Omental fat pad (tissue), 4 donors: ENCODE measurements around the gene RREB1. TPM values are rescaled to one million over a fixed set of nuclear protein-coding genes. Genes with fewer than 3 reads are reported as not detected.

Experiments used
- ATAC-seq: fragments of 150-250 bp; one replicate; pipeline ENCODE4 v1.9.1; 2016; ENCODE audit warnings: mild to moderate bottlenecking, moderate library complexity; ENCODE audit not compliant: low FRiP score
- DNase-seq: peaks from one replicate; pipeline ENCODE4 v3.0.0-alpha.2; 2019; ENCODE audit warnings: low spot score
- total RNA-seq, 4 donors: library from RNA; depleted of rRNA; stranded (reverse); fragments of >200 nt; gene quantifications; one replicate each; pipeline ENCODE4 v1.1.0, GENCODE V29; 2016
- TF ChIP-seq, protein P1 (sequence below), 3 donors: fragments of 450-650 bp; IDR thresholded peaks; one replicate each; pipeline ENCODE4 v1.5.1; 2016 to 2017; ENCODE audit warnings: antibody characterized with exemption in 3 of 3, mild to moderate bottlenecking in 3 of 3, moderate library complexity in 2 of 3

Gene RREB1
- total RNA-seq, 4 donors from 2014 or later, result 24.9 to 48.1 (median 40.6) TPM

DNA sequence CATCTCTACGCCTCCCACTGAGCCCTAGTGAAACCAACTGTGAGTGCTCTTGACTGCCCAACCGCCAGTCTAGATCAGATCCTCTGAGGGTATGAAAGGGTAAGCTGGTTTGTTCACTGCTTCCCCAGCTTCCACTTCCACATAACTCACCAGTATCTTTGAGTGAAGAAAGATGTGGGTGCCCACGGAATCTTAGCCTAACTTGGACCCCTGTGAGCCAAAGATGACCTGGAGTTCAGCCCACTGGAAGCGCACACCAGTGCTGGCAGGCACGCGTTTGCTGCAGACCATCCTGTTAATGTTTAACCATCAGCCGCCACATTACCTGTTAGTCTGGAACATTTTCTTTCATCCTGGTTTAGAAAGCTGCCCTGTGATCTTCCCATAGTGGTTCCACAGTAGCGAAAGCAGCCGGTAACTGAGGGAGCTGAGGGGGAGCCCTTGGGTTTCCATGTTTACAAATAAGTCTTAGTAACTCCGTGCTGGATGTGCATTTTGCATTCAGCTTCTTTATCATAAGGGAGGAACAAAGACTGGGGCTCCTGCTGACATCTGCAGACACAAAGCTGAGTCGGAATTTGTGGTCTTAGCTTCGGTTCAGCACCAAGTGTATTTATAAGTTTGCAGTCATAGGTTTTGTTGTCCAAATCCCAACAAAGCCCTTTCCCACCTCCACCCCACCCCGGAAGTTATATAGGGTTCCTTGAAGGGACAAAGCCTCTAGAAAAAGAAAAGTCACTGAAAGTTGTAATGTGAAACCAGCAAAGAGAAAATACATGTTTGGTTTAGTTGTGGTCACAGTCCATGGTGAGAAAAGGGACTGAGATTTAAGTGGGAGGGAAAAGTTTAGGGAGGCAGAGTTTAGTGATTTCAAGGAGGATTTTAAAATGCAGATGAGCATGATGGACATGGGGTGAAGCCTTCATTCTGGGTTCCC, 134.2 kb downstream of the RREB1 start:
- TF ChIP-seq, protein P1, sequence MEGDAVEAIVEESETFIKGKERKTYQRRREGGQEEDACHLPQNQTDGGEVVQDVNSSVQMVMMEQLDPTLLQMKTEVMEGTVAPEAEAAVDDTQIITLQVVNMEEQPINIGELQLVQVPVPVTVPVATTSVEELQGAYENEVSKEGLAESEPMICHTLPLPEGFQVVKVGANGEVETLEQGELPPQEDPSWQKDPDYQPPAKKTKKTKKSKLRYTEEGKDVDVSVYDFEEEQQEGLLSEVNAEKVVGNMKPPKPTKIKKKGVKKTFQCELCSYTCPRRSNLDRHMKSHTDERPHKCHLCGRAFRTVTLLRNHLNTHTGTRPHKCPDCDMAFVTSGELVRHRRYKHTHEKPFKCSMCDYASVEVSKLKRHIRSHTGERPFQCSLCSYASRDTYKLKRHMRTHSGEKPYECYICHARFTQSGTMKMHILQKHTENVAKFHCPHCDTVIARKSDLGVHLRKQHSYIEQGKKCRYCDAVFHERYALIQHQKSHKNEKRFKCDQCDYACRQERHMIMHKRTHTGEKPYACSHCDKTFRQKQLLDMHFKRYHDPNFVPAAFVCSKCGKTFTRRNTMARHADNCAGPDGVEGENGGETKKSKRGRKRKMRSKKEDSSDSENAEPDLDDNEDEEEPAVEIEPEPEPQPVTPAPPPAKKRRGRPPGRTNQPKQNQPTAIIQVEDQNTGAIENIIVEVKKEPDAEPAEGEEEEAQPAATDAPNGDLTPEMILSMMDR (IDR thresholded peaks at IDR 0.05), result no peak
- DNase-seq, result no peak

DNA sequence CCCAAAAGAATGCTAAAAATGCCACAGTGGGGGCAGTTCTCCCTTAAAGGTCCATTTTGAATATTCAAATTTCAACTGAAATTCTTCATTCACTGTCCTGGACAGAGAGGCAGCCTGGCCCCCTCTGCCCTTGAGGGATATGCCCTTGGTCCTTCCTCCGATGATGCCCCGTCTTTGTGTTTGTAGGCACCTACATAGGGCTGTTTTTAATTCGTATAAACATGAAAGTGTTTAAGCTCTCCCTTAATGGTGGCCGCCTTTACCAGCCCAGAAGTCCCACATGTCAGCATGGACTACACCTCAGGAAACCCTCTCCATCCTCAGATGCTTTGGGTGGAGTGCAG, 135.0 kb downstream of the RREB1 start:
- no peak for DNase-seq
- TF ChIP-seq, protein P1 (IDR thresholded peaks at IDR 0.05), result no peak
- no peak for ATAC-seq

More for the DNA sequence above, 134.2 kb downstream of the RREB1 start:
- no peak for ATAC-seq

DNA sequence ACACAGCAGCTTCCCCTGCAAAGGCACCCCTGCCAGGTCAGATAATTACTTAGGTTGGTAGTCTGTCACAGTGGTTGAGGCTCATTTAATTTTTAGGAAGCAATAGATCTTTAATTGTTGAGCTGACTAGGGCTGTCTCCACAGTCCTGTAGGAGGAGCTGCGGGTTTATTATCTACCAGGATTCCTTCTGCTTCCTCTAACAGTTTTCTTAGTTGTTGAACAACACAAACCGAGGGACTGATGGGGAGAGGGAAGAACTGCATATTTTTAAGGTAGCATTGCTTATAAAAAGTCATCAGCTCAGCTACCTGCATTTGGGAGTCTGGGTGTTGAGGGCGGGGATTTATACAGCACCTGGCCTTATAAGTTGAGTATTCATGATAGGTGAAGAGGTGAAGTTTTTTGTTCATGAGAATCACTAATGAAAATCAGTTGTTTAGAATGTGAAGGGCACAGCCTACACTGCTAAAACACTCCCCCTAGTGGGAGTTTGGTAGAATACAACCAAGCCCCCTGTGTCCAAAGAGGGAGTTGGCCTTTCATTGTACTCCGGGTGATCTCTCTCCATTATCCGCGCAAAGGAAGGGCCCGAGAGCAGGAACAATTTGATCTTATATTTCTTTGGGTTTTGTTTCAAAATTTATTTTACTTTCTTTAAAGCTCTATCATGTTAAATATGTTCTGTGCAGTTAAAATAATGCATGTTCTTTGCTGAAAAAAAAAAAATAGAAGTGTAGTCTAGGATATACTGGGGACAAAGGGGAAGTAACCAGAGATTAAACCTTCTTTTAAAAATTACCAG, 135.6 kb downstream of the RREB1 start:
- DNase-seq, result no peak
- TF ChIP-seq, protein P1 (IDR thresholded peaks at IDR 0.05), result peak in 1 of 3 donors; percentile 50
- ATAC-seq, result peak; percentile 60

DNA sequence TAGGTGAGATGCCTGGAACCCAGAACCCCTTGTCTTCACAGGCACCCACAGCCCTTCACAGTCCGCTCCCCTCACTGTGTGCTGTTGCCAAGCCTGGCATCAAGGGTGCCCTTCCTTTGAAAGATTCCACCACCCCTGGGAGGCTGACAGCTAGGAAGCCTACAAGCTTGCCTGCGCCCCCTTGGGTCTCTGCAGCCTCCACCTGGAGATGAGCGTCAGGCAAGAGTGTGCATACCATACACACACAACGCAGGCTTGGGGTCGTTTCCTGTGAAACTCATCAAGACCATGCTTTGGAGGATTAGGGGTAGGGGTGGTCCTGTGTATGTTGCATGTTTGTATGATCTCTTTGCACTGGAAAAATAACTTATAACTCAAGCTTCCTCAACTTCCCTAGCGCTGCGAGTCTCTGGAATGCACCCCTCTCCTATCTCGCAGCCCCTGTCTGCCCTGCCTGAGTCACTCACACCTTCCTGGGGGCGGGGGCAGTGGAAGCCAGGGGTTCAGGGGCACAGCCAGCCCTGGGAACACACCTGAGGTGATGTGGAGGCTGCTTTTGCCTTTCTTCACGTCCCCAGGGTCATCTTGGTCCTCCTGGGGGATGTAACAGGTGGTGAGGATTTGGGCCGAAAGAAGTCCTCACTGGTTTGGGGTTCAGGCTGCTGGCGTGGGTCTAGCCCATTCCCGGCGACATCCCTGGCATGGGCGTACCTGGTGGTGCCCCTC, 138.1 kb downstream of the RREB1 start:
- DNase-seq, result no peak
- TF ChIP-seq, protein P1 (IDR thresholded peaks at IDR 0.05), result no peak
- ATAC-seq, result no peak

DNA sequence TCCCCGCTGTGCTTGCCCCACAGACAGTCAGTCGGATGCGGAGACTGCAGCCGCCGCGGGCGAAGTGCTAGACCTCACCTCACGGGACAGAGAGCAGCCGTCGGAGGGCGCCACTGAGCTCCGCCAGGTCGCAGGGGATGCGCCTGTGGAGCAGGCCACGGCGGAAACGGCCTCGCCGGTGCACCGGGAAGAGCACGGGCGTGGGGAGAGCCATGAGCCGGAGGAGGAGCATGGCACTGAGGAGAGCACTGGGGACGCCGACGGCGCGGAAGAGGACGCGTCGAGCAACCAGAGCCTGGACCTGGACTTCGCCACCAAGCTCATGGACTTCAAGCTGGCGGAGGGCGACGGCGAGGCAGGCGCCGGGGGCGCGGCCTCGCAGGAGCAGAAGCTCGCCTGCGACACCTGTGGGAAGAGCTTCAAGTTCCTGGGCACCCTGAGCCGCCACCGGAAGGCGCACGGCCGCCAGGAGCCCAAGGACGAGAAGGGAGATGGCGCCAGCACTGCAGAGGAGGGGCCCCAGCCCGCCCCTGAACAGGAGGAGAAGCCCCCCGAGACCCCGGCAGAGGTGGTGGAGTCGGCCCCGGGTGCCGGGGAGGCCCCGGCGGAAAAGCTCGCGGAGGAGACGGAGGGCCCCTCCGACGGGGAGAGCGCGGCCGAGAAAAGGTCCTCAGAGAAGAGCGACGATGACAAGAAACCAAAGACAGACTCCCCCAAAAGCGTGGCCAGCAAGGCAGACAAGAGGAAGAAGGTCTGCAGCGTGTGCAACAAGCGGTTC, 138.8 kb downstream of the RREB1 start:
- DNase-seq, result no peak
- ATAC-seq, result no peak
- TF ChIP-seq, protein P1 (IDR thresholded peaks at IDR 0.05), result no peak

DNA sequence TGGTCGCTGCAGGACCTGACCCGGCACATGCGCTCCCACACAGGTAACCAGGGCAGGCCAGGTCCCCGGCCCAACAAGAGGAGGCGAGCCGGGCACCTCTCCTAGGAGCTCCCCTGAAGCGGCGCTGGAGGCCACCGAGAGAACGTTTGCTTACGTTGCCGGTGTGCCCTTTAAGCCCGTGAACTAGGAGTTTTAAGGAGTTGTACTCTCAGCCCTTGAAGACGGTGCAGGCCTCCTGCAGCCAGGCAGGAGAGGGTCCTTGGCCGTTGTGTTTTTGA, 139.4 kb downstream of the RREB1 start:
- ATAC-seq, result no peak
- TF ChIP-seq, protein P1 (IDR thresholded peaks at IDR 0.05), result no peak

More for the DNA sequence above, 139.4 kb downstream of the RREB1 start:
- DNase-seq, result no peak
